Esophagus squamous epithelium (tissue), 5 donors: ENCODE data around the gene MICALL2. TPM values are rescaled to one million over a fixed set of nuclear protein-coding genes. Genes with fewer than 3 reads are reported as not detected.

ENCODE experiments used
- DNase-seq: peaks from one replicate; lab custom pipeline; 2025; lab: John Stamatoyannopoulos, UW
- H3K27ac ChIP-seq, 4 donors: fragments of 200-600 bp; sonication (generic); one replicate each; pipeline ENCODE4 v1.5.1; 2016 to 2019; ENCODE audit warnings: mild to moderate bottlenecking in 1 of 4
- H3K27me3 ChIP-seq, 4 donors: fragments of 200-600 bp; sonication (generic); 1 replicate in 3 of 4; 2 replicates in 1 of 4; pipeline versions ENCODE4 v1.5.1 to v1.6.0; 2017 to 2021; ENCODE audit warnings: antibody characterized with exemption in 1 of 4
- H3K36me3 ChIP-seq, 3 donors: fragments of 200-600 bp; sonication (generic); one replicate each; pipeline ENCODE4 v1.5.1; 2016 to 2019
- H3K4me1 ChIP-seq, 3 donors: fragments of 200-600 bp; sonication (generic); one replicate each; pipeline ENCODE4 v1.5.1; 2017 to 2019
- H3K4me3 ChIP-seq, 4 donors: fragments of 200-600 bp; sonication (generic); 1 replicate in 3 of 4; 2 replicates in 1 of 4; pipeline ENCODE4 v1.5.1; 2016 to 2019; ENCODE audit warnings: mild to moderate bottlenecking in 2 of 4, moderate library complexity in 1 of 4
- H3K9me3 ChIP-seq, 3 donors: fragments of 200-600 bp; sonication (generic); one replicate each; pipeline ENCODE4 v1.5.1; 2016 to 2019
- POLR2A ChIP-seq, 4 donors: fragments of 450-650 bp; IDR thresholded peaks; one replicate each; pipeline ENCODE4 v1.6.1; 2017; ENCODE audit warnings: antibody characterized with exemption in 4 of 4, mild to moderate bottlenecking in 4 of 4, moderate library complexity in 3 of 4
- WGBS, 2 donors: methylation state at CpG; one replicate each; pipeline ENCODE4 v1.1.5; 2018; 5-methylcytosine and 5-hydroxymethylcytosine counted together
- intact Hi-C: fragments of 100-400 bp; cut with DNase I; formaldehyde crosslinking; loops from one replicate; pipeline ENCODE4 v1.15.0; 2022
- total RNA-seq, 4 donors: library from RNA; depleted of rRNA; stranded (reverse); fragments of >200 nt; gene quantifications; one replicate each; pipeline ENCODE4 v1.1.0, GENCODE V29; 2016
- TF ChIP-seq, protein P1 (sequence below), 6 experiments: fragments of 450-650 bp in 4 of 6; fragments of 200-600 bp in 2 of 6; sonication (generic) in 2 of 6; IDR thresholded peaks; one replicate each; pipeline ENCODE4 v1.5.1; 2016 to 2019; ENCODE audit warnings: antibody characterized with exemption in 6 of 6, mild to moderate bottlenecking in 4 of 6, moderate library complexity in 4 of 6
- donor health status: DM: yes; HTN: yes; CAD: no.

The MICALL2 gene
- 10 to 100 TPM; 14.1 to 17.5 (median 16.5) TPM for total RNA-seq

DNA sequence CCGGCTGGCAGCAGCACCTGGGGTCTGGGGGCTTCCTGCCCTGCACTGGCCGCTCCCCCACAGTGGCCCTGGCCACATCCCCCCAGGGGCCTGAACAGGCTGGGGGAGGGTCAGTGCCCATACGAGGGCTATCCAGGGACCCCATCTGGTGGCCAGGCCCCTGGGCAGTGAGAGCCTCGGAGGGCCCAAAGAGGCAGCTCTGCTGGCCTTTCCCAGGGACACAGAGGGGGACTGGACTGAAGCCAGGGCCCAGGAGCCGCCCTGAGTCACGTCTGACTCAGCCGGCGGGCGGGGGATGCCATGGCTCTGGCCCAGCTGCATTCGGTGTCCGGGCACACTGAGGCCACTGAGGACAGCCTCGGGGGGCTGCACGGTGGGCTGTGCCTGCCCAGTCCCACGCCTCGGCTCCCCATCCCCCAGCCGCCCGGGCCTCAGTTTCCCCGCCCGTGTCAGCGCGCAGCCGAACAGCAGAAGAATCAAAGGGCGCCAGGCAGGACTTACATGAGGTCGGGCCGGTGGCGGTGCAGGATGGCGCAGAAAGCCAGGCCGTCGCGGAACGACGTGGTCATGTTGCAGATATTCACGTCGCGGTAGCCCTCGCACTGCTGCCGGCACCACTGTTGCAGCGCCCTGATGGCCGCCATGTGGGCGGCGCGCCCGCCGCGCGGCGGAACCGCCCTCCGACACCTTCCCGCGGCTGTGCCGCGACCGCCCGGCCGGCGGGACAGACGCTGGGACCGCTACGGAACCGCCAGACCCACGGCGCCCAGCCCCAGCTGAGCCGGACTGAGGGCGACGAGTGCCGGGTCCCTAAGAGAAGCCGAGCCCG, at the start of gene MICALL2:
TSS of gene MICALL2 (minus strand) at position 788 of the 829 bp plus-strand sequence. CDS start at position 644, 144 bp downstream.
- no peaks in the 10 kb centered on the region for H3K27me3 ChIP-seq
- intact Hi-C loops: no loop called here
- peak within 1 kb of the TSS; percentile 87 to 96 (median 90) for H3K27ac ChIP-seq
- TF ChIP-seq, protein P1, sequence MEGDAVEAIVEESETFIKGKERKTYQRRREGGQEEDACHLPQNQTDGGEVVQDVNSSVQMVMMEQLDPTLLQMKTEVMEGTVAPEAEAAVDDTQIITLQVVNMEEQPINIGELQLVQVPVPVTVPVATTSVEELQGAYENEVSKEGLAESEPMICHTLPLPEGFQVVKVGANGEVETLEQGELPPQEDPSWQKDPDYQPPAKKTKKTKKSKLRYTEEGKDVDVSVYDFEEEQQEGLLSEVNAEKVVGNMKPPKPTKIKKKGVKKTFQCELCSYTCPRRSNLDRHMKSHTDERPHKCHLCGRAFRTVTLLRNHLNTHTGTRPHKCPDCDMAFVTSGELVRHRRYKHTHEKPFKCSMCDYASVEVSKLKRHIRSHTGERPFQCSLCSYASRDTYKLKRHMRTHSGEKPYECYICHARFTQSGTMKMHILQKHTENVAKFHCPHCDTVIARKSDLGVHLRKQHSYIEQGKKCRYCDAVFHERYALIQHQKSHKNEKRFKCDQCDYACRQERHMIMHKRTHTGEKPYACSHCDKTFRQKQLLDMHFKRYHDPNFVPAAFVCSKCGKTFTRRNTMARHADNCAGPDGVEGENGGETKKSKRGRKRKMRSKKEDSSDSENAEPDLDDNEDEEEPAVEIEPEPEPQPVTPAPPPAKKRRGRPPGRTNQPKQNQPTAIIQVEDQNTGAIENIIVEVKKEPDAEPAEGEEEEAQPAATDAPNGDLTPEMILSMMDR (IDR thresholded peaks at IDR 0.05): peak in 1 of 6 experiments; percentile 12
- peak in 3 of 4 donors; percentile 71 to 97 (median 97) for TF ChIP-seq POLR2A (IDR thresholded peaks at IDR 0.05)
- H3K4me1 ChIP-seq: peaks cover 59 to 95% (median 81%) of the 10 kb centered on the region in 3 donors
- no peaks in the 10 kb centered on the region for H3K9me3 ChIP-seq
- no peaks in the 10 kb centered on the region for H3K36me3 ChIP-seq
- no peak for DNase-seq
- H3K4me3 ChIP-seq: peak within 1 kb of the TSS; percentile 73 to 97 (median 77)
- WGBS, 2 donors: 0% methylated on average over 5 of the region's 69 CpGs; no CpG with 5 or more reads in 1 of the 2 donors

DNA sequence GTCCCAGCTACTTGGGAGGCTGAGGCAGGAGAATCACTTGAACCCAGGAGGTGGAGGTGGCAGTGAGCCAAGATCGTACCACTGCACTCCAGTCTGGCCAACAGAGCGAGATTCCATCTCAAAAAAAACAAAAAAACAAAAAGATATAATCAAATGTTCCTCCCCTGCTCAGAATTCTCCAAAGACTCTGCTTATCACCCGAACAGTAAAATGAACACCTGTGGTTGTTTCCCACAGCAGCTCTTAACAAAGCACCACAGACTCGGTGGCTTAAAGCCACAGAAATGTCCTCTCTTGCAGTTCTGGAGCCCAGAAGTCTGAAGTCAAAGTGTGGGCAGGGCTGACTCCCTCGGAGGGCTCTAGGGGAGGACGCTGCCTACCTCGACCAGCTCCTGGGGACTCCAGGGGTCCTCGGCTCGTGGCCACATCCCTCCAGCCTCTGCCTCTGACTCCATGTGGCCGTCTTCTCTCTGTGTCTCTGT, 49.0 kb upstream of the MICALL2 start:
- no peaks in the 10 kb centered on the region for H3K9me3 ChIP-seq
- no peaks in the 10 kb centered on the region for H3K36me3 ChIP-seq
- 66 to 82% methylated on average over 8 to 10 of the region's 10 CpGs for WGBS, 2 donors
- TF ChIP-seq, protein P1 (IDR thresholded peaks at IDR 0.05): no peak
- TF ChIP-seq POLR2A (IDR thresholded peaks at IDR 0.05): no peak
- DNase-seq: no peak
- no peak overlapping the region for H3K27ac ChIP-seq
- intact Hi-C loops: no loop called here
- H3K27me3 ChIP-seq: no peaks in the 10 kb centered on the region
- no peak overlapping the region for H3K4me3 ChIP-seq
- H3K4me1 ChIP-seq: peaks cover 7 to 44% (median 12%) of the 10 kb centered on the region in 3 donors

DNA sequence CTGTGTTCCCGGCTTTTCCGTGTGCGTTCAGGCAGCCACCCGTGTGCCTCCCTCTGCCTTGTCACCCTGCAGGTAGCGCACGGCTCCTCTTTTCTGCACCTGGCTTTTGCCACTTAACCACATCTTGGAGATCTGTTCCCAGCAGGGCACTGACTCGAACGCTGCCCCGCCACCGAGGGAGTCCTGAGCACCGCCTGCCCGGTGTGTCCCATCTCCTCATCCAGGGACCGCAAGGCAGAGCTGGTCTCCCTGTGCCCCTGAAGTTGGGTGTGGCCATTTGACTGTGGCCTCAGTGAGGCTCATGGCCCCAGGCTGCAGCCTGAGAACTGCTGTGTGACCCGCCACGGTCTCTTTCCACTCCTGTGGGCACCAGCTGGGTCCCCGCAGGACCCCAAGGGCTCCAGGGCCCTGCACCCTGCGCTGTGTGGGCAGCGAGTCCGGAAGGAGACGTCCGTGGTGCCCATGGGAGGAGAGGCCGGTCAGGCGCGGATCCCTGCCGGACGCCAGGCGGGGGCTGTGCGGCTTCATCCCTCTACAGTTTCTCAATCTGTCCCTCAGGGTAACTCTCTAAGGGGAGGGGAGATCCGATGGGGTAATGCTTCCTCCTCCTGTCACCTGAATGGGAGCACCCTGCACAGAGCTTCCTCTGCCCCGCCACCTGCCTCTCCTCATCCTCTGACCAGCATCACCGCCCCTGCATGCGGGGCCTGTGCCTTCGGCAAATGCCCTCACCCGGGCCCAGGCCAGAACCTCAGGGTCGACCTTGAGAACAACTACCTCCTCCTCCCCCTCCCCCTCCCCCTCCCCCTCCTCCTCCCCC, 46.7 kb upstream of the MICALL2 start:
- Histone ChIP-seq H3K9me3 (no peaks in the 10 kb centered on the region), H3K4me3 (no peak overlapping the region), H3K27ac (no peak overlapping the region), H3K27me3 (no peaks in the 10 kb centered on the region), H3K4me1 (peaks cover 14 to 54% (median 21%) of the 10 kb centered on the region in 3 donors), H3K36me3 (peaks cover 8 to 22% (median 11%) of the 10 kb centered on the region in 3 donors)
- WGBS, 2 donors: 62 to 65% methylated on average over 12 to 17 of the region's 35 CpGs
- DNase-seq: no peak
- TF ChIP-seq POLR2A (IDR thresholded peaks at IDR 0.05): no peak
- TF ChIP-seq, protein P1 (IDR thresholded peaks at IDR 0.05): no peak
- intact Hi-C loops: no loop called here

DNA sequence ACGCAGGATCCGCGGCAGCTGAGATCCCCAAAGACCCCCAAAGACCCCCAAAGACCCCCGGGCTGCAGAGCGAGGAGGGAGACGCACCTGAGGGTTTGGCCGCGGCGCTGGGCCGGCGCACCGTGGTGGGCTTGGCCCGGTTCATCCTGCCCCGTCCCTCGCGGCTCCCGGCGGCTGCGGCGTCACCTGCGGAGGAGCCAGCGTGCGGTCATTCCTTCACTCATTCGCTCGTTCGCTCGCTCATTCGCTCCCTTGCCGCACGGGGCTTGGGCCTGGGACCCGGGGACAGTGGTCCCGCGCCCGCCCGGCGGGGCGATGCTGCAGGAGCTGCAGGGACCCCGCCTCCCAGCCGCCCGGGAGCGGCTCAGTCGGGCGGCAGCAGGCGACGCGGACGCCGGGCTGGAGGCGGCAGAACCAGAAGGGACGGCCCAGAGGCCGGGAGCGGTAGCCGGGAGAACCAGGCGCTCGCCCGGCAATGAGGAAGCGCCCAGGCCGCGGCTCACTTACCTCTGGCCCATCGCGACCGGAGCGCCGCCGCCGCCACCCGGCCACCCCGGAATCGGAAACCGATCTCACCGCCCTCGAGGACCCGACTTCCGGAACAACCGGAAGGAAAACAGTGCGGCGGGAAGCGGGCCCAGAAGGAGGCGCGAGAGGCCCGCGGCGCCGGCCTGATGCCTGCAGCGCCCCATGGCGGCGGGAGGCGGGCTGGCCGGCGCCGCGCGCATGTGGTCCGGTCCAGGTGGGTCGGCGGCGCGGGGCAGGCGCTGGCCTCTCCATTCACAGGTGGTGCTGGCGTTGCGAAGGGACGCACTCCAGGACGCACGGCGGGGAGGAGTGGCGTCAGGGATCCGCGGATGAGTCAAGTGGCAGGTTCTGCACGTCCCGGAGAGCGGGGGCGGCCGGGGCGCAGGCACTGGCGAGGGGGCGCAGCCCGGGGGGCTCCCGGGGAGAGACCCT, 44.8 kb upstream of the MICALL2 start, which contains the start of gene INTS1:
TSS of gene INTS1 (minus strand) at position 574 of the 960 bp plus-strand sequence. CDS start at position 145, 429 bp downstream.
- WGBS, 2 donors: 1 to 6% methylated on average over 12 to 18 of the region's 118 CpGs
- peaks cover 14 to 54% (median 21%) of the 10 kb centered on the region in 3 donors for H3K4me1 ChIP-seq
- peak within 1 kb of the TSS; percentile 77 to 100 (median 90) for H3K4me3 ChIP-seq
- intact Hi-C loops: no loop called here
- no peaks in the 10 kb centered on the region for H3K9me3 ChIP-seq
- TF ChIP-seq, protein P1 (IDR thresholded peaks at IDR 0.05): peak; percentile 74 to 99 (median 96)
- peak in 3 of 4 donors; percentile 23 to 65 (median 46) for TF ChIP-seq POLR2A (IDR thresholded peaks at IDR 0.05)
- peaks cover 19 to 40% (median 20%) of the 10 kb centered on the region in 3 donors for H3K36me3 ChIP-seq
- no peak for DNase-seq
- H3K27me3 ChIP-seq: no peaks in the 10 kb centered on the region
- peak within 1 kb of the TSS; percentile 53 to 82 (median 80) for H3K27ac ChIP-seq
